AG09309 (cell line): ENCODE results near the gene MSX1.

Experiments used
- DNase-seq: peaks from one replicate; pipeline ENCODE4 v3.0.0-alpha.2; 2010; ENCODE audit warnings: low read depth
- H3K4me3 ChIP-seq: 2 replicates; pipeline ENCODE4 v1.5.1; 2011; ENCODE audit warnings: mild to moderate bottlenecking, low read depth, low read length, moderate library complexity; ENCODE audit not compliant: control insufficient read depth
- CTCF ChIP-seq: IDR thresholded peaks from 2 replicates; pipeline ENCODE4 v1.5.1; 2011; ENCODE audit warnings: mild to moderate bottlenecking, low read depth, low read length, inconsistent platforms; ENCODE audit not compliant: insufficient read depth, control insufficient read depth; ENCODE audit errors: missing control alignments

MSX1 gene

GRCh38 chr4:4829837-4830236 is 29.6 kb upstream of the MSX1 start:
- DNase-seq: no peak
- TF ChIP-seq CTCF: no peak

GRCh38 chr4:4831266-4831665 is 28.2 kb upstream of the MSX1 start:
- no peak overlapping the region for H3K4me3 ChIP-seq
- DNase-seq: no peak
- TF ChIP-seq CTCF: no peak

More at GRCh38 chr4:4829837-4830236, 29.6 kb upstream of the MSX1 start:
- no peak overlapping the region for H3K4me3 ChIP-seq

- no peak for TF ChIP-seq CTCF
- no peak overlapping the region for H3K4me3 ChIP-seq
- DNase-seq: no peak
Observed at GRCh38 chr4:4831825-4832224, 27.6 kb upstream of the MSX1 start.

- TF ChIP-seq CTCF: no peak
- no peak overlapping the region for H3K4me3 ChIP-seq
- no peak for DNase-seq
Observed at GRCh38 chr4:4836044-4836443, 23.4 kb upstream of the MSX1 start.

- no peak for TF ChIP-seq CTCF
- DNase-seq: no peak
- H3K4me3 ChIP-seq: no peak overlapping the region
Observed at GRCh38 chr4:4837316-4837715, 22.1 kb upstream of the MSX1 start.

- no peak for DNase-seq
- no peak overlapping the region for H3K4me3 ChIP-seq
- TF ChIP-seq CTCF: no peak
Observed at GRCh38 chr4:4838051-4838935, 21.2 kb upstream of the MSX1 start.
